T-helper 9 cell (primary cell): Measurements from ENCODE around the gene CWH43.
"Not testable (repeated sequence)": the region's sequence is repeated elsewhere in the genome, so short reads cannot be mapped to it uniquely, and the experiment has no call there.

ENCODE experiments used
- DNase-seq: peaks from one replicate; pipeline ENCODE4 v3.0.0-alpha.2; 2020

CWH43 gene

DNA sequence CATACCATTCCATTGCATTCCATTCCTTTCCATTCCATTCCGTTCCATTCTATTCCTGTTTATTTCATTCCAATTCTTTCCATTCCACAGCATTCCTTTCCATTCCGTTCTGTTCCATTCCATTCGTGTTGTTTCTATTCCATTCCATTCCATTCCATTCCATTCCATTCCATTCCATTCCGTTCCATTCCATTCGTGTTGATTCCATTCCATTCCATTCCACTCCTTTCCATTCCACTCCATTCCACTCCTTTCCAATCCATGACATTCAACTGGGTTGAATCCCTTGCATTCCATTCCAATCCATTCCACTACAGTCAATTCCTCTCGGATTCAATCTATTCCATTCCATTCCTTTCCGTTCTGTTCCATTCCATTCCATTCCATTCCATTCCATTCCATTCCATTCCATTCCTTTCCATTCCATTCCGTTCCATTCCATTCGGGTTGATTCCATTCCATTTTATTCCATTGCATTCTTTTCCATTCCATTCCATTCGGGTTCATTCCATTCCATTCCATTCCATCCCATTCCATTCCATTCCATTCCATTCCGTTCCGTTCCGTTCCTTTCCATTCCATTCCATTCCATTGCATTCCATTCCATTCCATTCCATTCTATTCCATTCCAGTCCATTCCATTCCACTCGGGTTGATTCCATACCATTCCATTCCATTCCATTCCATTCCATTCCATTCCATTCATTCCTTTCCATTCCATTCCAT lies 112.1 kb downstream of the CWH43 start:
- DNase-seq, result not testable (repeated sequence)

DNA sequence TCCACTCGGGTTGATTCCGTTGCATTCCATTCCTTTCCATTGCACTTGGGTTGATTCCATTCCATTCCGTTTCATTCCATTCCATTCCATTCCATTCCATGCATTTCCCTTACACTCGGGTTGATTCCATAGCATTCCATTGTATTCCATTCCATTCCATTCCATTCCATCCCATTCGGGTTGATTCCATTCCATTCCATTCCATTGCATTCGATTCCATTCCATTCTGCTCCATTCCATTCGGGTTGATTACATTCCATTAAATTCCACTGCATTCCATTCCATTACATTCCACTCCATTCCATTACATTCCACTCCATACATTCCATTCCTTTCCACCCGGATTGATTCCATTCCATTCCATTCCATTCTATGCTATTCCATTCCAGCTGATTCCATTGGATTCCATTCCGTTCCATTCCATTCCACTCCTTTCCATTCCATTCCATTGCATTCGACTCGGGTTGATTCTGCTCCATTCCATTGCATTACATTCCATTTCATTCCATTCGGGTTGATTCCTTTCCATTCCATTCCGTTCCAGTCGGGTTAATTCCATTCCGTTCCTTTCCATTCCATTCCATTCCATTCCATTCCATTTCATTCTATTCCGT lies 113.9 kb downstream of the CWH43 start:
- not testable (repeated sequence) for DNase-seq

DNA sequence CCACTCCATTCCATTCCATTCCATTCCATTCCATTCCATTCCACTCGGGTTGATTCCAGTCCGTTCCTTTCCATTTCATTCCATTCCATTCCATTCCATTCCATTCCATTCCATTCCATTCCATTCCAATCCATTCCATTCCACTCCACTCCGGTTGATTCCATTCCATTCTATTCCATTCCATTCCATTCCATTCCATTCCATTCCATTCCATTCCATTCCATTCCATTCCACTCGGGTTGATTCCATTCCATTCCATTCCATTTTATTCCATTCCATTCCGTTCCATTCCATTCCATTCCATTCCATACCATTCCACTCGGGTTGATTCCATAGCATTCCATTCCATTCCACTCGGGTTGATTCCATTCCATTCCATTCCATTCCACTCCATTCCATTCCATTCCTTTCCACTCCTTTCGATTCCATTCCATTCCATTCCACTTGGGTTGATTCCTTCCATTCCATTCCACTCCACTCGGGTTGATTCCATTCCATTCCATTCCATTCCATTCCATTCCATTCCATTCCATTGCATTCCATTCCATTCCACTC lies 116.3 kb downstream of the CWH43 start:
- not testable (repeated sequence) for DNase-seq

- DNase-seq, result not testable (repeated sequence)
Measured at GRCh38 chr4:49103436-49104136, 117.5 kb downstream of the CWH43 start.

- DNase-seq, result not testable (repeated sequence)
Measured at GRCh38 chr4:49104231-49104930, 118.3 kb downstream of the CWH43 start.

GRCh38 chr4:49105248-49105904 lies 119.3 kb downstream of the CWH43 start:
- not testable (repeated sequence) for DNase-seq

DNA sequence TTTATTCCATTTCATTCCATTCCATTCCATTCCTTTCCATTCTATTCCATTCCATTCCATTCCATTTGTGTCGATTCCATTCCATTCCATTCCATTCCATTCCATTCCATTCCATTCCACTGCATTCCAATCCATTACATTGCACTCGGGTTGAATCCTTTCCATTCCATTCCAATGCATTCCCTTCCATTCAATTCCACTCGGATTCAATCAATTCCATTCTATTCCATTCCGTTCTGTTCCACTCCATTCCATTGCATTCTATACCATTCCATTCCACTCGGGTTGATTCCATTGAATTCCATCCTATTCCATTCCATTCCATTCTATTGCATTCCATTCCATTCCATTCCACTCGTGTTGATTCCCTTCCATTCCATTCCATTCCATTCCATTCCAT lies 121.2 kb downstream of the CWH43 start:
- not testable (repeated sequence) for DNase-seq

- not testable (repeated sequence) for DNase-seq
Measured at GRCh38 chr4:49108183-49108978, 122.3 kb downstream of the CWH43 start.

GRCh38 chr4:49109567-49110166 lies 123.6 kb downstream of the CWH43 start:
- DNase-seq, result not testable (repeated sequence)

GRCh38 chr4:49110579-49110978 lies 124.5 kb downstream of the CWH43 start:
- DNase-seq, result not testable (repeated sequence)
